ENCODE data around the gene PLEKHA6.

DNA sequence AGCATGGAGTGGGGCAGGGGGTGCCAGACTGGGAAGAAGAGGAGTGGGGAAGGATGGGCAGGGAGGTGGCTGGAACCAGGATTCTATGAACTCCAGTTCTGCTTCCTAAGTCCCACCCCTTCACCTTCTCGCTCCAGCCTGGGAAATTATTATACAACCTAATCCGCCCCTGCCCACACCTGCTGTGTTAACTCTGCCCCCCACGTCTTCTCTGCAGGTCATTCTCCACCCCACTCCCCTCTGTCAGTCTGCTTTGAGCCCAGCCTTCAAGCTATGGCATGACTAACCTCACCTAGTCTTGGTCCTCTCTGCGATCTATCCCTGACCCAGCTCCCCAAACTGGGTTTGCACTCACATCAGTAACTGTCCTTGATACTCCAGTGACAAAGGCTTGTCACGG is 99.9 kb downstream of the PLEKHA6 start:
- TF ChIP-seq CTCF (IDR thresholded peaks at IDR 0.05 in 4 of 5, conservative IDR thresholded peaks at IDR 0.05 in 1 of 5) (no peak), POLR2A (IDR thresholded peaks at IDR 0.05) (no peak)
